ENCODE data around the gene CYSRT1. TPM values are rescaled to one million over a fixed set of nuclear protein-coding genes. Genes with fewer than 3 reads are reported as not detected.
A peak's percentile ranks its signal among the peaks of the same experiment; 100 is the strongest.
"Not testable (repeated sequence)": the region's sequence is repeated elsewhere in the genome, so short reads cannot be mapped to it uniquely, and the experiment has no call there.

The CYSRT1 gene
- total RNA-seq, 2 experiments from 2014 or later, result 0.34 TPM; not detected in 1

GRCh38 chr9:137241490-137242268, 16.7 kb downstream of the CYSRT1 start:
- ChIA-PET CTCF (interaction anchor here (1.2 to 3.1 kb wide), 6 partner anchors 13 to 172 kb away, joined by 3 to 11 read pairs (median 6); partner anchors contain the start of genes NELFB, RNF224, SAPCD2 and SSNA1), POLR2A (interaction anchor here (0.8 to 7.6 kb wide), 15 partner anchors 8 to 222 kb away, joined by 3 to 113 read pairs (median 4); partner anchors contain the start of genes CYSRT1, NDOR1, NELFB and RNF208)
- Mint-ChIP-seq H3K27me3 (no peaks in the 10 kb centered on the region), H3K9me3 (no peaks in the 10 kb centered on the region), H3K36me3 (ENCODE audit: low read depth) (peaks cover 27% of the 10 kb centered on the region), H3K4me1 (ENCODE audit: low read depth) (peaks cover 34% of the 10 kb centered on the region), H3K27ac (no peak overlapping the region), H3K4me3 (peak overlapping the region; percentile 88)
- intact Hi-C loops (cut with micrococcal nuclease), result no loop called here
- peak; percentile 15 for ATAC-seq
- DNase-seq, result peak; percentile 74
- no peak for TF ChIP-seq CTCF (IDR thresholded peaks at IDR 0.05)

DNA sequence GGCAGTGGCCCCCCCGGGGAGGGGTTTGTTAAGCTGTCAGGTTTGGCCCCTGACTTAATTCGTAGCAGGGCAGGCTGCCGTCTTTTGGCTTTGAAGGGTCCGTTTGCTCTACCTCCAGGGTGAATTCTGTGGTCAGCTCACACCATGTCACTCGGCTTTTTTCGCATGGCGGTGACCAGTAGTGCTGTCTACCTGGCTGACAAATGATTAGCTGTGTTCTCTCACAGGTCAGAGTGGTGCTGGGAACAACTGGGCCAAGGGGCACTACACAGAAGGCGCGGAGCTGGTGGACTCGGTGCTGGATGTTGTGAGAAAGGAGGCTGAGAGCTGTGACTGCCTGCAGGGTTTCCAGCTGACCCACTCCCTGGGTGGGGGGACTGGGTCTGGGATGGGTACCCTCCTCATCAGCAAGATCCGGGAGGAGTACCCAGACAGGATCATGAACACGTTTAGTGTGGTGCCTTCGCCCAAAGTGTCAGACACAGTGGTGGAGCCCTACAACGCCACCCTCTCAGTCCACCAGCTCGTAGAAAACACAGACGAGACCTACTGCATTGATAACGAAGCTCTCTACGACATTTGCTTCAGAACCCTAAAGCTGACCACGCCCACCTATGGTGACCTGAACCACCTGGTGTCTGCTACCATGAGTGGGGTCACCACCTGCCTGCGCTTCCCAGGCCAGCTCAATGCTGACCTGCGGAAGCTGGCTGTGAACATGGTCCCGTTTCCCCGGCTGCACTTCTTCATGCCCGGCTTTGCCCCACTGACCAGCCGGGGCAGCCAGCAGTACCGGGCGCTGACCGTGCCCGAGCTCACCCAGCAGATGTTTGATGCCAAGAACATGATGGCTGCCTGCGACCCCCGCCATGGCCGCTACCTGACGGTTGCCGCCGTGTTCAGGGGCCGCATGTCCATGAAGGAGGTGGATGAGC, 17.6 kb downstream of the CYSRT1 start:
- intact Hi-C loops (cut with micrococcal nuclease), result no loop called here
- Mint-ChIP-seq H3K36me3 (ENCODE audit: low read depth) (peaks cover 27% of the 10 kb centered on the region), H3K9me3 (no peaks in the 10 kb centered on the region), H3K27ac (peak overlapping the region; percentile 66), H3K4me3 (peak overlapping the region; percentile 80), H3K27me3 (no peaks in the 10 kb centered on the region), H3K4me1 (ENCODE audit: low read depth) (peaks cover 28% of the 10 kb centered on the region)
- DNase-seq (no peak), ATAC-seq (no peak)
- CTCF ChIA-PET, result interaction anchor here (3.1 kb wide), 1 partner anchor 12 kb away, joined by 11 read pairs; the partner anchor contains the start of gene NELFB
- POLR2A ChIA-PET, result interaction anchor here (0.5 to 7.6 kb wide), 12 partner anchors 12 to 385 kb away, joined by 3 to 113 read pairs (median 3); partner anchors contain the start of genes CYSRT1, NDOR1, NELFB and RNF208
- TF ChIP-seq CTCF (IDR thresholded peaks at IDR 0.05), result no peak

- DNase-seq; H3K9me3 Mint-ChIP-seq; CTCF ChIA-PET; H3K27me3 Mint-ChIP-seq; ATAC-seq; intact Hi-C loops (cut with micrococcal nuclease); H3K27ac Mint-ChIP-seq: not testable (repeated sequence)
- peak overlapping the region; percentile 27 for H3K4me3 Mint-ChIP-seq
- peaks cover 27% of the 10 kb centered on the region for H3K4me1 Mint-ChIP-seq (ENCODE audit: low read depth)
- POLR2A ChIA-PET, result interaction anchor here (1.2 to 7.6 kb wide), 3 partner anchors 11 to 34 kb away, joined by 3 to 113 read pairs (median 7); partner anchors contain the start of genes NELFB, STPG3 and TOR4A
- peaks cover 27% of the 10 kb centered on the region for H3K36me3 Mint-ChIP-seq (ENCODE audit: low read depth)
These were observed 18.3 kb downstream of the CYSRT1 start for GRCh38 chr9:137243266-137243625.

DNA sequence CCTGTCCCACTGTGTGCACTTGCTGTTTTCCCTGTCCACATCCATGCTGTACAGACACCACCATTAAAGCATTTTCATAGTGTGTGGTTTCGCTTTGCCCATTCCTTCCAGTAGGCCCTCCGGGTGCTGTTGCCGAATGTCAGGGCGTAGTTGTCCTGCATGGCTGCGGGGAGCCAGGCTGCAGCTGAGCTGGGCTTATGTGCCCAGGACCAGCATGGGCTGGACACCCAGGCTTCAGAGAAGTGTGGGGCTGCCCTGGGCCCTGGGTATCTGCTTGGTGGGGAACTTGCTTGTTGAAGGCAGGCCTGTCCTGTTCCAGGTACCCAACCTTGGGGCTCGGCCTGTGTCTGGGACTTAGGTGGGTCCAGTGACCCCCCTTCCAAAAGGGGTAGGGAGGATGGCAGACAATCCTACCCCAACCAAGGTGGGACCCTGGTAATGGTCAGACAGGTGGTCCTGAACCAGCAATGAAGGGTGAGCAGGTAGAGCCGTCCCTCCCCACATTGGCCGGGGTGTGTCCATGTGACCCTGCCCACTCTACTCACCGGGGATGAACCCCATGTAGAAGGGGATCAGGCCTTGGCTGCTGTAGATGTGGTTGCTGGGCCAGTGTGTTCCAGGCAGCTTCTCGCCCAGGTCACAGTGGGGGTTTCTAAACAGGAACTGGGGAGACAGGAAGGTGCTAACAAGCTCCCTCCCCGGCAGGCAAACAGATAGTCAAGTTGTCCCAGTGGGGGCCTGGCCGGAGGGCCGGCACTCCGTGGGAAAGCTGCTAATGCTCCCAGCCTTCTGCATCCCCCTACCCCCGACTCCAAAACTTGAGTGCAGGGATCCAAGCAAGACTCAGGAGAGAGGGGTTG, 18.9 kb downstream of the CYSRT1 start:
- DNase-seq (no peak), ATAC-seq (no peak)
- POLR2A ChIA-PET, result interaction anchor here (1.2 to 7.6 kb wide), 2 partner anchors 10 to 114 kb away, joined by 3 to 113 read pairs; partner anchors contain the start of genes NELFB and STPG3
- peaks cover 25% of the 10 kb centered on the region for H3K4me1 Mint-ChIP-seq (ENCODE audit: low read depth)
- peaks cover 27% of the 10 kb centered on the region for H3K36me3 Mint-ChIP-seq (ENCODE audit: low read depth)
- no peak for TF ChIP-seq CTCF (IDR thresholded peaks at IDR 0.05)
- no peak overlapping the region for H3K27ac Mint-ChIP-seq
- CTCF ChIA-PET, result interaction anchor here (1.7 kb wide), 1 partner anchor 7 kb away, joined by 6 read pairs; no protein-coding TSS in a partner anchor
- no peaks in the 10 kb centered on the region for H3K27me3 Mint-ChIP-seq
- H3K4me3 Mint-ChIP-seq, result peak overlapping the region; percentile 27
- intact Hi-C loops (cut with micrococcal nuclease), result no loop called here
- H3K9me3 Mint-ChIP-seq, result no peaks in the 10 kb centered on the region
